GM15510 (cell line): ENCODE measurements around the gene RAB12.

ENCODE experiments used
- POLR2A ChIP-seq: IDR thresholded peaks from 3 replicates; pipeline ENCODE4 v1.6.1; 2011; ENCODE audit warnings: borderline replicate concordance; ENCODE audit not compliant: insufficient read length; ENCODE audit errors: extremely low read depth

RAB12 gene

DNA sequence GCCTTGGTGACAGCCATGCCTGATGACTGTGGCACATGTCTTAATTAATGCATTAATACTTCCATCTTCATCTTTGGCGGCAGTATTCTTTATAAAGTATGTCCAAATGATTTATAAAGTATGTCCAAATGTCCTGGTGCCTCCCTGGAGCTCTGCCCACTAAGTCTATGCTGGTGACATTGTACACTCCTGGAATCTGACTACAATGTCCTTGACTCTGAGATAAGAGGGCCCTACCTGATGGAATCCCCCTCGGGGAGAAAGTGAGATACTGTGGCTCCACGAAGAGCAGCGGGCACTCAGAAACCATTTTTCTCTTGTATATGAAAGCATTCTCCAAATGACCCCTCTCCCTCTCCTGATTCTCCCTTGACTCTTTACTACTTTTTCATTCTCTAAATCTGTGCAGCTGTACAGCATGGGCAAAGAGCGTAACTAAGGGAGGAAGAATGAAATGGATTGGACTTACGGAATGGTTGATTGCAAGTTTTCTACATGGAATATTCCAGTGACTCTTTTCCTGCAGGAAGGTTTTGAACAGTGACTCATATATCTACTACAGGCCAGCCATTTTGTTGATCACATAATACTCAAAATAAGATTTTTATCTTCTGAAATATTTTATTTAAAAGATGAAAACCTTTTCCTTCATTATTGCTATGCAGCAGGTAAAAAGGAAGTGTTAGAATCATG, 17.3 kb downstream of the RAB12 start:
- no peak for TF ChIP-seq POLR2A

DNA sequence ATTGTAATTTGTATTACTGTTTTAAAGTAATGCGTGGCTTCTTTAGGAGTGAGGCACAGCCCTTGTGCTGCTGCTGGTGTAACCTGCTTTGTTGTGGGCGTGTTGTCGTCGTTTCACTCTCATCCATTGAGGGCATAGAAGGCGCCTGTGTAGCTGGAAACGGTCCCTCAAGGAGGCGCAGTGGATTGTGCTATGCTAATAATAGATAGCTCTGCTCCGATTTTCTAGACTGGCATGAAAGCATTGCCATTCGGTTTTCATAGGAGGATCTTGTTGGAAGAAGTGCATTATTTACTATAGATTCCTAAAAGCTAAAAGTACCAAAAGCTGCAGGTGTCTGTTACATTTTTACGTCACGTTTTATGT, 17.9 kb downstream of the RAB12 start:
- no peak for TF ChIP-seq POLR2A

DNA sequence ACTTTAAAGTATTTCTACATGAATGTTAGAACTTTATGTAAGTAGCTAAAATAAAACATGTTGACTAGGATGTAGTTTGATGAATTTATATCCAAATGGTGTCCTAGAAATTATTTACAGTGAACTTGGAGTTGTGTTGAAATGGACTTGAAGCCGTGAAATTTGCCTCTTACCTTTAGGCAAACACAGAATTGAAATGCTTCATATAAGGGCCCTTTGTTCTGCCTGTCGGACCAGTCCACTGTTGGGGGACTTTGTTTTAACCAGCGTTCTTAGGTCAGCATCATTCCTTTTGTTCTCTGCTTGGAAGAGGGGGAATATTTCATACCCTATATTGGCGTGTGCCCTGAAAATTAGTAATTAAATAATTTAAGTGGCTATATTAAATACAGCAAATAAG, 18.3 kb downstream of the RAB12 start:
- no peak for TF ChIP-seq POLR2A

DNA sequence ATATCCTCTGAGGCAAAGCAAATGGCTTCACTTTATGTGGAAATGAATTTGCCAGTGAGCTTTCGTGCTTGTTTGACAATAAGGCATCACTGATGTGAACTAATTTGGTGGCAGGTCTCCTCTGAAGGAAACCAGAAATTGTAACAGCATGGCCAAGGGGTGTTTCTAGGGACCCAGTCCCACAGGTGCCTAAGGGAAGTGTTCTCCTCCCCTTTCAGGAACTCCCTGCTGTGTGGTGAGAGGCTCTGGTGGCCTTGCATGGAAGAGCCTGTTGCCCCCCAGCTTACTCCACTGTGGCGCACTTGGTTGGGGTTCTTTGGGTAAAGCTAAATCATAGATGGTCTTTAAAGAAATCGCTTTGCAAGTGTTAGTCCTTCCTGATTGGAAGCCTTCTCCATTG, 20.4 kb downstream of the RAB12 start:
- TF ChIP-seq POLR2A: no peak

DNA sequence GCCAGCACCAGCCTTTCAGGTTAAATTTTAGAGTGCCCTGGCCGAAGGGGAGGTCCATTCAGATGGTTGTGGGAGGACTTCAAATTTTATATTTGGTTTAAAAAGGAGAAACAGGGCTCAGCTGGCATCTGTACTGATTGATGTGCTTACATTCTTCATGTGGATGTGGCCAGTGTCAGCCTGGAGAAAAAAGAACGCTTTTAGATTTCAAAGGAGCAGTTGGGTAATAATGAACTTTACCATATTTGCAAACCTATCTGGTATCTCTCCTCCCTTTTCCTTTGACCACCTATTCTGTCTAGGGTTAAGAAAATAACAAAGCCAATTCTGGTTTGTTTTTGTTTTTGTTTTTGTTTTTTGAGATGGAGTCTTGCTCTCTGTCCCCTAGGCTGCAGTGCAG, 21.3 kb downstream of the RAB12 start:
- no peak for TF ChIP-seq POLR2A

DNA sequence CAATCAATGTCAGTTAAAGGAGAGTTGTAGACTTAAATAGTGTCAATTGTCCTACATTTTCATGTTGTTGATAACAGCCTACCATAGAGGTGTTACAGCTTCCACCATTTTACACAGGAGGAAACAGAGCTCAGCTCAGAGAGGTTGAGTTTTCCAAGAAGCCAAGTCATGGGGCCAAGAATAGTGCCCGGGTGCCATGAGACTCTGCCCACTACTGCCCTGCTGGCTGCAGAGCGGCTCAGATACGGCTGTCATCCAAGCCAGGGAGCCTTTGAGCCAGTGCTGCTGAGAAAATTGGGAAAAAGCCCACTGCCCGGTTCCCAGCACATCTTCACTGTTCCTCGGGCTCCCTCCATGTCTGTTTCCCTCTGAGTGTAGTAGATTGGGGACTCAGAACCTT, 22.0 kb downstream of the RAB12 start:
- TF ChIP-seq POLR2A: no peak

DNA sequence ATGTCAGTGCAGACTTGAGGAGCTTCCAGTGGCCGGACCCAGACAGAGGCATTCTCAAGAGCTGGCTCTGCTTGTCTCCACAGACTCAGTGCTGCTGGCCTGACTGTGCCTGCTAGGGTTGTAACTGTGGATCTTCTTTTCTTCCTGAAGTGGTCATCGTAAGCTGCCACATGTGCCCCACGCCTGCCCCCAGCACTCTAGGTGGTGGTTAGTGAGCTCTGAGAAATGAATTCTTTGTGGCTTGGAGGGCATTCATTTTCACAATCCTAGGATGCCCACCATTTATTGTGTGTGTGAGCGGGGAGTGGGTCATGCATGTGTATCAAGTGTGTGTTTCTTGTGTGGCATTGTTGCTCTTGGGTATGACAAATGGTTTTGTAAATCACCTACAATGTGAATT, 23.1 kb downstream of the RAB12 start:
- no peak for TF ChIP-seq POLR2A

DNA sequence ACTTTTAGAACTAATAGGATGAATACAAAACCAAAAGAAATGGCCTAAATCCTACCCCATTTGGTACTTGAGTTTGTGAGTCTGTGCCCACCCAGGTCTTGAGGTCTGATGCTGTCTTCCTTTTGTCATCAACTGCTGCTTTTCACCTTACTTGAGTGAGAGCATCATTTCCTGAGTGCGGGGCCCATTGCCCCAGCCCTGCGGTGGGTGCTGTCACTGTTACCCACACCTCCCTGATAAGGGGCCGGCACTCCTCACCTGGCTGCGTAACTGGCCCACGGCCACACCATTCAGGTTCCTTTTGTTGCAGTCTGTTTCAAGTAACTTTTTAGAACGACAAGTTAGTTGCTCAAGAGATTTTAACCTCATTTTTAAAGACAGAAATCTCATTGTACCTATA, 25.3 kb downstream of the RAB12 start:
- no peak for TF ChIP-seq POLR2A

DNA sequence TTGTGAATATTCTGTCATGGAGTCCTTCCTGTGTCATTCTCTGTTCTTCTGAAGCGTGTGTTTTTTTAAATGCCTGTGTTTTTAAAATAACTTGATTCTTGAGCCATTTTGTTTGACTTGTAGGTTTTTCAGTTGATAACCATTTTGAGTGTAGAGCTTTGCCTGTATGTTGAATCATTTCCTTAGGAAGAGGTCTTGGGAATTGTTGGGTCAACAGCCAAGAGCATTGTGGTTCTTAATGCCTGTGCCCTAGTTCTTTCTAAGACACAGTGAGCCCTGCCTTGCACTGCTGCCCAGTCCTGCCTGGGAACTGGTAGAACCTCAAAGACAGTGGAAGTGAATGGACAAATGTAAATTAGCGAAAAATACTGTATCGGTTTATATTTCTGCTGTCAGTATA, 25.9 kb downstream of the RAB12 start:
- TF ChIP-seq POLR2A: no peak

DNA sequence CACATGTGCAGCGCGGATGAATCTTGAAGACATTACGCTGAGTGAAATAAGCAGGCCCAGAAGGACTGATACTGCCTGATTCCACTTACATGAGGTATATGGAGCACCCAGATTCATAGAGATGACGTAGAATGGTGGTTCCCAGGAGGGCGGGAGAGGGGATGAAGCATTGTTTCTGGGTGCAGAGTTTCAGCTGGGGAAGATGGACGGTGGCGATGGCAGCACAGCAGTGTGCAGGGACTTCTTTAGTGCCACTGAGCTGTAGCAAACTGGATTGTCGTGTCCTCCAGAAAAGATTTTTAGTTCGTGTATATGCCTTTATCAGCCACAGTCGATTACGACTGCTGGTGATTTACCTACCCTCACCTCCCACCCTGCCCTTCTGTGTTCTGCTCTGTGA, 30.5 kb downstream of the RAB12 start:
- TF ChIP-seq POLR2A: no peak

DNA sequence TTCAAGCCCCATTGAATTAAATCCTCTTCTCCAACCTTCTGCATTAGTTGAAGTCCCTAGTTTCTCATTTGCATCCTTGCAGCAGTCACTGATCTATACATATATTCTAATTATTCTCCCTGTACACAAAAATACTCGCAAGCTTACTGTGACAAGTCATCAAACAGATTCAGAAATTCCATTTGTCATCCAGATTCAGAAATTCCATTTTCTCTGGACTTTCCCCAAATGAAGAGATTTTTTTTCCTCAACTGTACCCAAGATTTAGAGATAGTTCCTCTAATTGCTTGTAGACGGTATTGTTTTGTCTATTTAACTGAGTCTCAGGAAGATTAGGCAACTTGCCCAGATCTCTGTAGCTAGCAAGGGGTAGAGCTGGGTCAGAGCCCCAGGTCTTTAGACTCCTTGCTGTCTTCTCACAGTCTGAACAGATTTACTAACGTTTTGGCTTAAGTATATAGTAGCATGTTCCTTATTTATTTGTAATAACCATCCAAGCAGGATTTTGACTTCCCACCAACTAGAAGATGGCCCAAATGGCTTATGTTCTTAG, 34.2 kb downstream of the RAB12 start:
- no peak for TF ChIP-seq POLR2A

DNA sequence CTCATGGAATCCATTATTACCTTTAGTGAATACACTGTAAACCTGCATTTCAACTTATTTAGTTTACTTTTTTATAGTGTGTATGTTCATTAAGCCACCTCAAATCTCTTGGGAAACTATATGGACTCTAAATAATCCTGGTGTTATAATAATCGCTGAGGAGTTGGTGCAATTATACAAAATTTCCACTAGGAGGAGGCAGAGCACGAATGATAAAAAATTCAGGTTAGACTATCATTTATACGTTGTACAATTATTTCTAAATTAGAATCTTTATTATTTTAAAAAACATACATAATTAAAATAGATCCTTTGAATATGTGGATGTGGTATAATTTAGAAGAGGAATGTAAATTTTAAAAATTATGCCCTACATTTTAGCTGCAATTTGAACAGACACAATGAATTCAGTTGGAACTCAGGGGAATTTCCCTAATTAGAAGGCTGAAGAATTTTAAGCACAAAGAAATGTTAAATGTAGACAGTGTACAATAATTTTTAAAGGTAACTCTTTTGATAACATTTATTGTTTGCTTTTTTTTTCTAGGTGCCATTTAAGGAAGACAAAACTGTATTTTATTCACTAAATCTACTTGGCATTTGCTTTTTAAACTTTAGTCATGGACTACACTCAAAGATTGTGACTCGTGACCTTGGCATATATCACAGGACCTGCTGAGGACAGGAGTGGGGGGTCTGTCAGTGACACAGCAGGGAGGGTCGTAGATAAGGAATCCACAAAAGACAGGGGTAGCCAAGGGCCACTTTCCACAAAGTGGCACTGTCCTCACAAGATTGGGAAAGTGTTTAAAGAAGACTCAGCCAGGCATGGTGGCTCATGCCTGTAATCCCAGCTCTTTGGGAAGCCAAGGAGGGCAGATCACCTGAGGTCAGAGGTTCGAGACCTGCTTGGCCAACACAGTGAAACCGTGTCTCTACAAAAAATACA, 45.5 kb downstream of the RAB12 start:
- TF ChIP-seq POLR2A: no peak

DNA sequence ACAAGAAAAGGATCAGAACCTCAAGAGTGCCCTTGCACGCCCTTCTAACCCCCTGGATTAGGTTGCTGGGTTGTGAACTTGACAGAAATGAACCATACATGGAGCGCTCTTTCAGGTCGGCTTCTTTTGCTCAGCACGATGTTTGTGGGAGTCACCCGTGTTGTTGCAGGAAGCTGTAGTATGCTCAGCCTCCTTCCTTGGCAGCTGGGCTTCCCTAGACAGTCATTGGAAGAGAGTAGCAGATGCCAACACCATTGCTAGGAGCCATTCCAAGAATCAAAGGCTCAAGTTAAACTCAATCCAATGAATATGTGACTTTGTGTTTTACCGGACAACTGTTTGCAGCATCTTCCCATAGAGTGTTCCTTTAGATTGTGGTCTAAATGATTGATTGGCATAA, 47.0 kb downstream of the RAB12 start:
- no peak for TF ChIP-seq POLR2A

DNA sequence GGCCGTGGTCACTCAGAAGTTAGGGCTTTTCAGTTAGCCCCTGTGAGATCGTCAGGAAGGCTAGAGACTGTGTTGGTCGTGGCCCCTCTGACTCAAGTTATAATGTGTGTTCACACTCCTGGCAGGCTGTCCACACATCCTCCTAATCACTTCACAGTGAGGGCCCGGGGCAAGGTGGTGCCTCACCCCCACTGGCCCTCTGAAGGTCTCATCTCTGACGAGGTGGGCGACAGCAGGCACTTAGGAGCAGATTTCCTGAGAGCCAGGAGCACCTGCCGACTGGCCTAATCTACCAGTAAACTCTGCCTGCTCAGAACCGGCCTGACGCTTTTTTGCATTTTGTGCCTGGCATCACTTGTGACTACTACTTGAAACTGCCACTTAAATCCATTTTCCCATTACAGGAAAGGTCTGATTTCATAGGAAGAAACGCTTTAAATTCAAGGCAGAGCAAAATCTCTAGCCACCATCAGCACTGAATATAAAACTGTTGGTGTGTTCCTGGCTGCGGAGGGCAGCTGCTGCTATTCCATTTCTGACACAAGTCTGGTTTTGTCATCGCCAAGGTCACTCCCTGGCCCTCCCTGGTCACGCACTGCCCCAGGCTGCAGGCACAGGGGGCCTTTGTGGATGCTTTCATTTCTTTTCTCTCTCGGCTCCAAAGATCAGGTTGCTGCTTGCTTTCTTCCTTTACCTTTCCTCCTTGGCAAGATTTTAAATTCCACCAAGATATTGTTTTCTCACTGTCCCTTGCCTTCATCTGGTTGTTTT, 48.0 kb downstream of the RAB12 start:
- TF ChIP-seq POLR2A: no peak
